LoVo (cell line): ENCODE measurements around the gene MITD1.
"Not testable (repeated sequence)": the region's sequence is repeated elsewhere in the genome, so short reads cannot be mapped to it uniquely, and the experiment has no call there.

Experiments used
- DNase-seq: peaks from one replicate; pipeline ENCODE4 v3.0.0-alpha.2; 2016; ENCODE audit warnings: low spot score

MITD1 gene

DNA sequence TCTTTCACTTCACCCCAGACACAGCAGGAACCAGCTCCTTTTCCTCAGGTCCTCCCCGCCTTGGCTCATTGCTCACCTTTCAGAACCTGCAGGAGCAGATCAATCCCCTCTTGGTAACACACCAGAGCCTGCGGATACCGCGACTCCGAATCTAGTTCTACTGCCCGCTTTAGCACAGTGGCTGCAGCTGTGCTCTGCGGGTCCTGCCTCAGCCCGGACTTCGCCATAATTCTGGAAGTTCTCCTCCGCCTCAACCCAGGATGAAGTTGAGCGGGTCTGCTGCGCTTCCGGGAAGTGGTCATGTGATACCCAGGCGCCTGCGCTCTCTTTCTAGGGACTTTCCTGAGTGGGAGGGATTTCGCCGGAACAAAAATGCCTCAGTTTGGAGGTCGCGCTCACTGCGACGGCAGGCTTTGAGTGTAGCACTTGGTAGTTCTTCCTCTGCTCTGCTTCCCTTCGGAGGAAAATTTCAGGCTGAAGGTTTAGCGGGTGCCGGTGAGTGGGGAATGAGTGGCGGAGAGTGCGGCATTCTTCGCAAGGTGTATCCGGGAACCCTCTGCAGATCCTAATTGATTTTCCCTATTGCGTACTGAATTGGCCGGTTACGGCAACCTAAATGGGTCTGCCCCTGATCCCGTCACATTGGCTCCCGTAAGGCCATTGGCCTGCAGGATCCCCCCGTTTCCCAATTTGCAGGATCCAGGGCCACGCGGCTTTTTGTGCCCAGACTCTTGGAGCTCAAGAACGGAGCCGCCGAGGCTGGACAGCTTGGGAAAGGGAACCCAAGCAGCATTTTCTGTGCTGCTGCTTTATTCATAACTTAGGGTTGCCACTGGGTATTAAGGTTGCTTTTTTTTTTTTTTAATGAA, at the start of gene MITD1, which contains the start of gene MRPL30:
Gene MITD1, minus strand, starts transcription at position 304 of the 869 bp plus-strand sequence. Its CDS starts 77 bp downstream, at position 227.
Gene MRPL30, plus strand, starts transcription at position 430 of the 869 bp plus-strand sequence. CDS start 5,020 bp downstream, outside the sequence.
- DNase-seq = peak; percentile 95

GRCh38 chr2:99217929-99218501, 37.2 kb upstream of the MITD1 start:
- DNase-seq = no peak

DNA sequence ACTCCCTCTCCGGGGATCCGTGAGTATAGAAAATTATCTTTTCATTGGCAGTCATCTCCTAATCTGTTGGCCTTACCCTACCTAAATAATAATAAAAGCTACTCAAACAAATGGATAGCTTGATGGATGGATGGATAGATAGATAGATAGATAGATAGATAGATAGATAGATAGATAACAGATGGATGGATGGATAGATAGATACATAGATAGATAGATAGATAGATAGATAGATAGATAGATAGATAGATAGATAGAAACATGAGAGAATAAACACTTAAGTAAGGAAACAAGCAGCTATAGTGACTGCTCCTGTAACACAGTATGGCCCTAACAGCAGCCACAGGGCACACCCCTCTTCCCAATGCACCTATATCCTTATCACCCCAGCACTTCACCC, 35.2 kb upstream of the MITD1 start:
- DNase-seq = no peak

DNA sequence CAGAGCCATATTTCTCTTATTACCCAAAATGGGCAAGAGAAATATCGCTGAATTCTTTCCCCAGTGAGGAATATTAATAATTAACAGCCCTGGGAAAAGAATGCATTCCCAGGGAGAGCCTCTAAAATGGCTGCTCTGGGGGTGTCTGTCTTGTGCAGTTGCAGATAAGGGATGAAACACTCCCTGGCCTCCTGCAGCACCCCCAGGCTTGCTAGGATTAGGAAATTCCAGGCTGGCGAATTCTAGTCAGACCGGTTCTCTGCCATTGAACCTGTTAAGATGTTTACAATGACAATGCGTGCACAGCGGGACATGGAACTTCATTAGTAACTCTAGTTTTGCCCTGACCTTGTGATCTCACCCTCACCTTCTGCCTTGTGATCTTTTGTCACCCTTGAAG, 24.6 kb upstream of the MITD1 start:
- DNase-seq = no peak

- no peak for DNase-seq
Measured at GRCh38 chr2:99201959-99202678, 21.3 kb upstream of the MITD1 start.

- DNase-seq = no peak
Measured at GRCh38 chr2:99200076-99200800, 19.4 kb upstream of the MITD1 start.

DNA sequence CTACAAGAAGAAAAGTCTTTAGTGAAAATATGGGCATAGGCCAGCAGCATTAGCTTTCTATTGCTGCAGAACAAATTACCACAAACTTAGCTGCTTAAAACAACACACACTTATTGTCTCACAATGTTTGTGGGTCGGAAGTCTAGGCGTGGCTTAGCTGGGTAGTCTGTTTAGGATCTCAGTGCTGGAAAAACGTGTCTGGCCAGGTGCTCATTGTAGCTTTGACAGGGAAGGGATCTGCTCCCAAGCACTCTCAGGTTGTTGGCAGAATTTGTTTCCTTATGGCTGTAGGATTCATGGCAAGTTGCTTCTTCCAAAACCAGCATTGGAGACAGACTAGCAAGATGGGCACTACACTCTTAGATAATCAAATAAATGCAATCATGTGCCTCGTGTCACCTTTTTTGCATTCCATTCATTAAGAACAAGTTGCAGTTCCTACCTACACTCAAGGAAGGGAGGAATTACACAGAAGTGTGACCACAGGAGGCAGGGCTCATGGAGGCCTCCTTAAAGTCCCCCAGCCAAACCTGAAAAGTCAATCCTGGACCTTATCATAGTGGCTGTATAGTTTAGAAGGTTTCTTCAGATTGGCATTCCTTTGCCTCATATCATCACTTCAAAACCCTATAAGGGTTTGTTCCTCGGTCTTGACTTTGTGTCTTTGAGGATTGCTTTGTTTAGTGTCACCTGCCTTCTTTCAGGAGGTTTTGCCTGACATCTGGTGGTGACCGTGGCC, 17.4 kb upstream of the MITD1 start:
- DNase-seq = no peak

- DNase-seq = not testable (repeated sequence)
Measured at GRCh38 chr2:99192364-99192763, 11.5 kb upstream of the MITD1 start.

- DNase-seq = no peak
Measured at GRCh38 chr2:99190548-99190947, 9.7 kb upstream of the MITD1 start.

GRCh38 chr2:99188357-99188756, 7.5 kb upstream of the MITD1 start:
- DNase-seq = no peak

GRCh38 chr2:99187011-99187410, 6.2 kb upstream of the MITD1 start:
- DNase-seq = no peak

DNA sequence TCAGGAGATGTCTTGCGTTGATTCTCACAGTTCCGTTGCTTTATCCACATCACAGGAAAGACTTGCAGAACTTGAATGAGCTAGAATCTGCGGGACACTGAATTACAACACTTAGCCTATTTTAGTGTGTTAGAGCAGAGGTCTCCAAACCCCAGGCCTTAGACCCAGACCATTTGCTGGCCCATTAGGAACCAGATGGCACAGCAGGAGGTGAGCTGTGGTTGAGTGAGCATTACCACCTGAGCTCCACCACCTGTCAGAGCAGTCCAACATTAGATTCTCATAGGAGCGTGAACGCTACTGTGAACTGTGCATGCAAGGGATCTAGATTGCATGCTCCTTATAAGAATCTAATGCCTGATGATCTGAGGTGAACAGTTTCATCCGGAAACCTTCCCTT, 4.0 kb upstream of the MITD1 start:
- no peak for DNase-seq

DNA sequence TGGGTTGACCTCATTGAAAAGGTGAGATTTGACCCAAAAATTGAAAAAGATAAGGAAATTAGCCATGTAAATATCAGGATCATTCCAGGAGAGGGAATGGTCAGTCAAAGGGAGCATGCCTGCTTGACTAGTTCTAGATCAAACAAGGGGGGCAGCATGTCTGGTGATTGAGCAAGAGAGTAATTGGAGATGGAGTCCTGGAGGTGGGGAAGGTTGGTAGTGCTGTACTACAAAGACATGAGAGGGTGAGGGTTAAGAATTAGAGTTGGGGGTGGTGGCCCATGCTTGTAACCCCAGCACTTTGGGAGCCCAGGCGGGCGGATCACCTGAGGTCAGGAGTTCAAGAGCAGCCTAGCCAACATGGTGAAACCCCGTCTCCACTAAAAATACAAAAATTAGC, 2.2 kb upstream of the MITD1 start:
- no peak for DNase-seq

DNA sequence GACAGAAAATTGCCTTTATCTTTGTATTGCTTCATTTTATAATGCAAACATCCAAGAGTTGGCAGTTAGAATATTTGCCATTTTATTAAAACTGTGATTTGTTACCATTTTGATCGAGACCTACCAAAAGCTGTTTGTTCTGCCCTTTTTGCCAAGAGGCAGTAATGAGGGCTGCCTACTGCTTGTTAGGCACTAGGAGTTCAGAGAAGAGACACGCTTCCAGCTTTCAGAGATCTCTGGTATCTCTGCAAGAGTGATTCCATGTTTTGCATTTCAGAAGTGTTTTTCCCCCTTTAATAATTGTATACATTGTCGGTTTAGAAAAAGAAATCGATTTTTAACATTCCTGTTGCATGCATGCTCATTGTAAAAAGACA, 754 bp upstream of the MITD1 start:
- DNase-seq = no peak

GRCh38 chr2:99171377-99172140, 9.3 kb downstream of the MITD1 start:
- DNase-seq = no peak

DNA sequence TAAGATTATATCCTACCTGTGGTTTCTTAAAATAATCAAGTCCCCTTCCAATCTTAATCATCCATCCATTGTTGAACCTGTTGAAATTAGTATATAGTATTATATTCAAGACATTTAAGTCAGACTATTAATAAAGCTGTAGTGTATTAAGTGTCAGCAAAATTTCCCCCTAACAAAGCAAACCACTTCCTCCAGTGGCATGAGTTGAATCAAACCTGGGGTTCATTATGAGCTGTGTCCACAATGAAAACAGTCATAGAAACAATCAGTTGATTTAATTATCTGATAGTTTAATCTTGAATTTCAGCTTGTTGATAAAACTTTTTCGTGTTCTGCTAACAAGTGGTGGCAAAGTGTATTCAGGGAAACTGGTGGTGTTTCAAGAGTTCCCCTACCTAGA, 11.3 kb downstream of the MITD1 start:
- DNase-seq = no peak

GRCh38 chr2:99166218-99166617, 14.6 kb downstream of the MITD1 start:
- no peak for DNase-seq

DNA sequence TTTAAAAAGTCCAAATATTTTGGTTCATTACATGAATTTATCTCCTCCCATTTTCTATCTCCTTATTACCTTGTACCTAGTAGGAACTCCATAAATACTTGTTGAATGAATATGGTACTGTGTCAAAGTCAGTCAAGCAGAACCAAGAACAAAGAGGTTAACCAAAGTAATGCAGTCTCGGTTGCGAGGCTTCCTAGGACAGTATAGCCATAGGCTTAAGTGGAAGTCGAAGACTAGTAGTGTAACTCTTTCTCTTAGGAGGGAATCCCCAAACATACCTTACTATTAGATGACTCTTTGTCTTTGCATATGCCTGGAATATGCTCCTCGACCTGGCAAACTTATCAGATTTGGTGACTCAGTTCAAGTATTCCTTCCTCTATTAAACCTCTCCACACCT, 21.3 kb downstream of the MITD1 start:
- no peak for DNase-seq

DNA sequence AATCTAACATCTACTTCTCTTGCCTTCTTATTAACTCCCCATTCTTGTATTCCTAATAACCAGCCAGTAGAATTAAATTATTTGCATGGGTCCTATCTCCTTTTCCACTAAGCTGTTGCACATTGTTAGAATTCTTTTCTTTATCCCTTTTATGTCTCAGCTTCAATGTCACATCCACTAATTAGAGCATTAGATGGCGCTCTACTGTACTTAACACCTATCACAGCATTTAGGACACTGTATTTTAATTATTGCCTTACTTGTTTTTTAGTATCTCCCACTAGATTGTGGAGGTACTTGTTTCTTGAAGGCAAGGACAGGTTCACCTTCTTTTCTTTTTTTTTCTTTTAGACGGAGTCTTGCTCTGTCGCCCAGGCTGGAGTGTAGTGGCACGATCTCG, 22.3 kb downstream of the MITD1 start:
- no peak for DNase-seq

DNA sequence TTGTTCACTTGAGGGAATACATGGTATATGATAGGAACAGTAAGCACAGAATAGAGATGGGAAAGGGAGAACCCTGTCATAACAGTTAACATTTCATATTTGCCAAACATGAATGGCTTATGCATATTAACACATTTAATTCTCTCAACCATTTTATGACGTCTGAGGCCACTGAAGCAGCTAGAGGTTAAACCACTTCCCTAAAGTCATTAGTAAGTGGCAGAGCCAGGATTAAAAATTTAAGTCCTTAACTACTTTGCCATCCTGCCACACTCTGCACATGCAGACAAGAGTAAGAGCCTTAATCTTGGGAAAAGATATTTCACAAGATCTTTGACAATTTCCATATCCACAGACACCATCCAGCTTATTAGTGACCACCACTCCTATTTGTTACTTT, 24.0 kb downstream of the MITD1 start:
- no peak for DNase-seq
